ENCODE results near the gene EEF1G. TPM values are rescaled to one million over a fixed set of nuclear protein-coding genes. Genes with fewer than 3 reads are reported as not detected.

Gene EEF1G
- polyA plus RNA-seq, 2 of the 4 experiments (the other 2 are of a cell fraction): 1,570 to 1,728 TPM

- no peak for DNase-seq (ENCODE audit: low read depth in 1 of 2, low spot score in 1 of 2)
- H3K4me2 ChIP-seq: peak overlapping the region; percentile 94
- H3K9me3 ChIP-seq: no peaks in the 10 kb centered on the region
- ATAC-seq: peak; percentile 49 to 51; a peak in 5 of 6 replicates
- ChIA-PET POLR2A (interaction anchor here (0.7 to 2.8 kb wide), 30 partner anchors 8 to 1213 kb away, joined by 3 to 93 read pairs (median 5); partner anchors contain the start of genes B3GAT3, C11orf98, CSKMT and CYB561A3), CTCF (interaction anchor here (0.7 to 2.5 kb wide), 11 partner anchors 9 to 212 kb away, joined by 3 to 13 read pairs (median 4); partner anchors contain the start of gene TUT1)
- peak overlapping the region; percentile 52 for H3K4me3 ChIP-seq
- WGBS (ENCODE audit: missing lambda C conversion rate): 31% methylated on average over 33 of the region's 33 CpGs
- peak overlapping the region; percentile 82 to 90 for H3K27ac ChIP-seq
- peaks cover 39% of the 10 kb centered on the region for H3K4me1 ChIP-seq
- FAIRE-seq: no peak
- TF ChIP-seq JUNB (IDR thresholded peaks at IDR 0.05): no peak
- no peak for TF ChIP-seq NPAS2 (CRISPR knock-in tag; IDR thresholded peaks at IDR 0.05; ENCODE audit: borderline replicate concordance)
- TF ChIP-seq MAZ (IDR thresholded peaks at IDR 0.05; ENCODE audit: borderline replicate concordance, low read depth, low read length): no peak
- TF ChIP-seq RCOR1 (IDR thresholded peaks at IDR 0.05; ENCODE audit: low read depth, low read length): no peak
- no peak for TF ChIP-seq EP300 (IDR thresholded peaks at IDR 0.05)
- no peak for TF ChIP-seq ESRRA (IDR thresholded peaks at IDR 0.05; ENCODE audit: borderline replicate concordance, low read length)
Observed at GRCh38 chr11:62574363-62575071, 826 bp upstream of the EEF1G start.

- peak in 1 of 2 experiments; percentile 9; a peak in 3 of 6 replicates for ATAC-seq
Observed at GRCh38 chr11:62573006-62573591, 592 bp downstream of the EEF1G start.

GRCh38 chr11:62572431-62572830 is 1.3 kb downstream of the EEF1G start:
- ATAC-seq (no peak), DNase-seq (ENCODE audit: low read depth in 1 of 2, low spot score in 1 of 2) (no peak), FAIRE-seq (no peak)
- Histone ChIP-seq H3K4me1 (peaks cover 51% of the 10 kb centered on the region), H3K27ac (peak overlapping the region; percentile 93 to 94), H3K4me3 (peak overlapping the region; percentile 97), H3K4me2 (peak overlapping the region; percentile 93), H3K9me3 (no peaks in the 10 kb centered on the region)
- ChIA-PET CTCF (interaction anchor here (0.9 to 4.8 kb wide), 9 partner anchors 8 to 177 kb away, joined by 3 to 52 read pairs (median 5); partner anchors contain the start of gene TUT1), POLR2A (no interaction called here)
- no peak for TF ChIP-seq REST (IDR thresholded peaks at IDR 0.05)
- no peak for TF ChIP-seq NR3C1 (IDR thresholded peaks at IDR 0.05)
- no peak for TF ChIP-seq KDM5A (IDR thresholded peaks at IDR 0.05)
- no peak for TF ChIP-seq HEYL (CRISPR knock-in tag; IDR thresholded peaks at IDR 0.05)
- TF ChIP-seq RAD21 (conservative IDR thresholded peaks at IDR 0.05 in 1 of 2, IDR thresholded peaks at IDR 0.05 in 1 of 2): no peak
- no peak for TF ChIP-seq RNF2 (IDR thresholded peaks at IDR 0.05; ENCODE audit: borderline replicate concordance, low read depth)
- WGBS (ENCODE audit: missing lambda C conversion rate): 73% methylated on average over 12 of the region's 12 CpGs

More at GRCh38 chr11:62573006-62573591, 592 bp downstream of the EEF1G start:
- WGBS (ENCODE audit: missing lambda C conversion rate): 2% methylated on average over 33 of the region's 33 CpGs
- FAIRE-seq: no peak
- Histone ChIP-seq H3K27ac (peak overlapping the region; percentile 93 to 94), H3K4me2 (peak overlapping the region; percentile 93), H3K4me3 (peak overlapping the region; percentile 97), H3K4me1 (peaks cover 47% of the 10 kb centered on the region), H3K9me3 (no peaks in the 10 kb centered on the region)
- POLR2A ChIA-PET: interaction anchor here (0.6 to 2.8 kb wide), 28 partner anchors 10 to 1211 kb away, joined by 3 to 93 read pairs (median 5); partner anchors contain the start of genes AHNAK, B3GAT3, C11orf98 and CSKMT
- TF ChIP-seq CHD4 (IDR thresholded peaks at IDR 0.05; ENCODE audit: borderline replicate concordance) (no peak), ZC3H11A (IDR thresholded peaks at IDR 0.05) (no peak), E2F6 (IDR thresholded peaks at IDR 0.05; ENCODE audit: borderline replicate concordance, low read depth) (no peak), POLR2A (IDR thresholded peaks at IDR 0.05; ENCODE audit: low read length) (no peak), ATOH8 (CRISPR knock-in tag; IDR thresholded peaks at IDR 0.05; ENCODE audit: low read depth) (no peak), JUNB (IDR thresholded peaks at IDR 0.05) (no peak), ZFP36 (IDR thresholded peaks at IDR 0.05; ENCODE audit: borderline replicate concordance, partially characterized antibody) (no peak), MAZ (IDR thresholded peaks at IDR 0.05; ENCODE audit: borderline replicate concordance, low read depth, low read length) (no peak), EP300 (IDR thresholded peaks at IDR 0.05) (no peak), TFCP2L1 (CRISPR knock-in tag; IDR thresholded peaks at IDR 0.05) (no peak), HOXA7 (CRISPR knock-in tag; IDR thresholded peaks at IDR 0.05) (no peak), MAX (IDR thresholded peaks at IDR 0.05) (no peak), ESRRA (IDR thresholded peaks at IDR 0.05; ENCODE audit: borderline replicate concordance, low read length) (no peak), BHLHE40 (IDR thresholded peaks at IDR 0.05; ENCODE audit: low read depth, low read length) (no peak), PHF8 (IDR thresholded peaks at IDR 0.05; ENCODE audit: borderline replicate concordance, low read depth) (no peak), POLR2AphosphoS2 (conservative IDR thresholded peaks at IDR 0.05; ENCODE audit: low read length) (no peak), CEBPB (IDR thresholded peaks at IDR 0.05) (no peak), FOSB (CRISPR knock-in tag; IDR thresholded peaks at IDR 0.05) (no peak), KDM1A (IDR thresholded peaks at IDR 0.05; ENCODE audit: low read depth) (no peak)
- CTCF ChIA-PET: interaction anchor here (0.9 to 4.8 kb wide), 12 partner anchors 9 to 178 kb away, joined by 3 to 52 read pairs (median 6); partner anchors contain the start of gene TUT1
- DNase-seq (ENCODE audit: low read depth in 1 of 2, low spot score in 1 of 2): no peak

All from A549 (cell line).